ENCODE measurements around the gene HORMAD2. TPM values are rescaled to one million over a fixed set of nuclear protein-coding genes. Genes with fewer than 3 reads are reported as not detected.

Gene HORMAD2
- total and polyA plus RNA-seq, 3 experiments from 2014 or later = not detected

- Mint-ChIP-seq H3K36me3 (no peaks in the 10 kb centered on the region), H3K27me3 (no peaks in the 10 kb centered on the region), H3K4me3 (peak overlapping the region in 6 of 7 donors; percentile 12 to 83 (median 77)), H3K9me3 (no peaks in the 10 kb centered on the region), H3K4me1 (peaks cover 47 to 57% (median 54%) of the 10 kb centered on the region in 3 donors), H3K27ac (peak overlapping the region in 7 of 8 donors; percentile 81 to 98 (median 93))
- POLR2A ChIA-PET = no interaction called here
- no peaks in the 10 kb centered on the region for H3K9me3 ChIP-seq (ENCODE audit: low read length)
- H3K4me1 ChIP-seq (ENCODE audit: insufficient read depth, low read length) = peaks cover 38% of the 10 kb centered on the region
- no peaks in the 10 kb centered on the region for H3K36me3 ChIP-seq (ENCODE audit: insufficient read depth, low read length)
- no peak overlapping the region for H3K27ac ChIP-seq (ENCODE audit: low read depth, low read length)
- no peaks in the 10 kb centered on the region for H3K27me3 ChIP-seq (ENCODE audit: insufficient read depth, low read length, poor library complexity, severe bottlenecking)
- no peak overlapping the region for H3K4me3 ChIP-seq (ENCODE audit: low read length)
- CTCF ChIA-PET = no interaction called here
- no peak for DNase-seq
Measured at GRCh38 chr22:30219668-30220278, 139.5 kb downstream of the HORMAD2 start.

DNA sequence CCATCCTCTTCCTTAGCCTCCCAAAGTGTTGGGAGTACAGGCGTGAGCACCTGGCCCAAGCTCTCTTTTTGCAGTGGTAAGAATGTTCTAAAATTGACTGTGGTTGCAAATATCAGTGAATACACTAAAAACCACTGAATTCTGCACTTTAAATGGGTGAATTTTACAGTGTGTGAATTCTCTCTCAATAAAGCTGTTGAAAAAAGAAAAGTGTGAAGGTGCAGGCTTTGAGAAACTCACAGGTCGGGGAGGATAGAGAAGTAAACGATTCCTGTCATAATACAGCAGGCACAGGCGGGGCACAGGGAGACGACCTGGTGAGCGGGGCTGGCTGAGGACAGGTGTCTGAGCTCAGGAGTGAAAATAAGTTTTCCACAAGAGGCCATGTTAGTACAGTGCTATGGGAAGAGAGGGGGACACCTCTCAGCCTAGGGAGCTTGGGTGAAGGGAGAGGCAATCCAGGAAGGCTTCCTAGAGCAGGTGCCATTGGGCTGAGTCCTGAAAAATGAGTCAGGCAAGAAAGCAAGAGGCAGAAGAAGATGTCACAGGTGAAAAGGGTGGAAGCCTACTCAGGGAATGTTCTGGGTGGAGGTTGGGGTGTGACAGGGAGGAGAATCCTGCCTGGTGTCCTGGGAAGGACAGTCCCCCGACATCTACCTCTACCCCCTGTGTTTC, 140.2 kb downstream of the HORMAD2 start:
- no peak for DNase-seq
- Histone ChIP-seq H3K27me3 (ENCODE audit: insufficient read depth, low read length, poor library complexity, severe bottlenecking) (no peaks in the 10 kb centered on the region), H3K9me3 (ENCODE audit: low read length) (no peaks in the 10 kb centered on the region), H3K4me1 (ENCODE audit: insufficient read depth, low read length) (peaks cover 43% of the 10 kb centered on the region), H3K27ac (ENCODE audit: low read depth, low read length) (peak overlapping the region; percentile 14), H3K4me3 (ENCODE audit: low read length) (peak overlapping the region; percentile 49), H3K36me3 (ENCODE audit: insufficient read depth, low read length) (no peaks in the 10 kb centered on the region)
- peak overlapping the region in 6 of 7 donors; percentile 70 to 89 (median 80) for H3K4me3 Mint-ChIP-seq
- peak overlapping the region; percentile 75 to 98 (median 92) for H3K27ac Mint-ChIP-seq
- no peaks in the 10 kb centered on the region for H3K36me3 Mint-ChIP-seq
- ChIA-PET POLR2A (no interaction called here), CTCF (no interaction called here)
- peaks cover 53 to 61% (median 61%) of the 10 kb centered on the region in 3 donors for H3K4me1 Mint-ChIP-seq
- no peaks in the 10 kb centered on the region for H3K27me3 Mint-ChIP-seq
- H3K9me3 Mint-ChIP-seq = no peaks in the 10 kb centered on the region

- peak overlapping the region; percentile 14 for H3K27ac ChIP-seq (ENCODE audit: low read depth, low read length)
- ChIA-PET CTCF (no interaction called here), POLR2A (interaction anchor here (0.5 kb wide), 1 partner anchor 136 kb away, joined by 3 read pairs; the partner anchor contains the start of genes CCDC157 and SF3A1)
- no peaks in the 10 kb centered on the region for H3K27me3 Mint-ChIP-seq
- peaks cover 48% of the 10 kb centered on the region for H3K4me1 ChIP-seq (ENCODE audit: insufficient read depth, low read length)
- no peaks in the 10 kb centered on the region for H3K36me3 ChIP-seq (ENCODE audit: insufficient read depth, low read length)
- H3K36me3 Mint-ChIP-seq = no peaks in the 10 kb centered on the region
- no peaks in the 10 kb centered on the region for H3K9me3 Mint-ChIP-seq
- no peaks in the 10 kb centered on the region for H3K27me3 ChIP-seq (ENCODE audit: insufficient read depth, low read length, poor library complexity, severe bottlenecking)
- H3K4me3 ChIP-seq (ENCODE audit: low read length) = peak overlapping the region; percentile 49
- peak overlapping the region; percentile 15 to 89 (median 78) for H3K4me3 Mint-ChIP-seq
- H3K9me3 ChIP-seq (ENCODE audit: low read length) = no peaks in the 10 kb centered on the region
- H3K4me1 Mint-ChIP-seq = peaks cover 60 to 68% (median 66%) of the 10 kb centered on the region in 3 donors
- H3K27ac Mint-ChIP-seq = peak overlapping the region; percentile 75 to 98 (median 92)
- DNase-seq = peak; percentile 31 to 77 (median 63)
Measured at GRCh38 chr22:30221121-30221992, 141.1 kb downstream of the HORMAD2 start.

DNA sequence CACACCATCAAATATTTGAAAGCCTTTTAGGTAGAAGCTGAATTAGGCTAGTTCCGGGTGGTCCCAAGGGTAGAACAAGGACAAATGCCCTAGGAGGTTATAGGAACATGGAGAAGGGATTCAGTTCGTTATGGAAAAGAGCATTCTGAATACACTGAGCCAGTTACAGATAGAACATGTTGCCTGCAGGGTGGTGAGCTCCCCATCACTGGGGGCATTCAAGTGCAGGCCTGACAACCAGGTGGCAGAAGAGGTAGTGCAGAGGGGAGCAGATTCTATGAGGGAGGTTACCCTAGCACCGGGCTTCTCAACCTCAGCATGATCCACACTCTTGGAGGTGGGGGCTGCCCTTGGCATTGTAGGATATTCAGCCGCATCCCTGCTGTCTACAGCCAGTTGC, 142.1 kb downstream of the HORMAD2 start:
- H3K27ac Mint-ChIP-seq = peak overlapping the region in 5 of 8 donors; percentile 17 to 87 (median 77)
- H3K4me3 Mint-ChIP-seq = peak overlapping the region in 1 of 7 donors; percentile 5
- no peak for DNase-seq
- CTCF ChIA-PET = no interaction called here
- H3K36me3 ChIP-seq (ENCODE audit: insufficient read depth, low read length) = no peaks in the 10 kb centered on the region
- H3K4me1 ChIP-seq (ENCODE audit: insufficient read depth, low read length) = peaks cover 48% of the 10 kb centered on the region
- no peaks in the 10 kb centered on the region for H3K27me3 ChIP-seq (ENCODE audit: insufficient read depth, low read length, poor library complexity, severe bottlenecking)
- no peak overlapping the region for H3K4me3 ChIP-seq (ENCODE audit: low read length)
- no peaks in the 10 kb centered on the region for H3K27me3 Mint-ChIP-seq
- H3K9me3 ChIP-seq (ENCODE audit: low read length) = no peaks in the 10 kb centered on the region
- no peaks in the 10 kb centered on the region for H3K9me3 Mint-ChIP-seq
- H3K27ac ChIP-seq (ENCODE audit: low read depth, low read length) = no peak overlapping the region
- H3K36me3 Mint-ChIP-seq = no peaks in the 10 kb centered on the region
- peaks cover 63 to 70% (median 66%) of the 10 kb centered on the region in 3 donors for H3K4me1 Mint-ChIP-seq
- POLR2A ChIA-PET = no interaction called here

GRCh38 chr22:30223303-30223702, 143.0 kb downstream of the HORMAD2 start:
- no peaks in the 10 kb centered on the region for H3K9me3 ChIP-seq (ENCODE audit: low read length)
- POLR2A ChIA-PET = no interaction called here
- no peak overlapping the region for H3K27ac ChIP-seq (ENCODE audit: low read depth, low read length)
- DNase-seq = no peak
- CTCF ChIA-PET = no interaction called here
- H3K4me1 ChIP-seq (ENCODE audit: insufficient read depth, low read length) = peaks cover 55% of the 10 kb centered on the region
- no peaks in the 10 kb centered on the region for H3K36me3 ChIP-seq (ENCODE audit: insufficient read depth, low read length)
- Mint-ChIP-seq H3K27me3 (no peaks in the 10 kb centered on the region), H3K4me1 (peaks cover 70 to 79% (median 74%) of the 10 kb centered on the region in 3 donors), H3K9me3 (no peaks in the 10 kb centered on the region), H3K27ac (peak overlapping the region in 5 of 8 donors; percentile 11 to 87 (median 76)), H3K36me3 (peaks cover 0 to 1% (median 0%) of the 10 kb centered on the region in 3 donors), H3K4me3 (no peak overlapping the region)
- no peak overlapping the region for H3K4me3 ChIP-seq (ENCODE audit: low read length)
- no peaks in the 10 kb centered on the region for H3K27me3 ChIP-seq (ENCODE audit: insufficient read depth, low read length, poor library complexity, severe bottlenecking)

- no peaks in the 10 kb centered on the region for H3K27me3 ChIP-seq (ENCODE audit: insufficient read depth, low read length, poor library complexity, severe bottlenecking)
- ChIA-PET CTCF (interaction anchor here (2.1 kb wide), 1 partner anchor 31 kb away, joined by 6 read pairs; no protein-coding TSS in a partner anchor), POLR2A (no interaction called here)
- H3K4me1 Mint-ChIP-seq = peaks cover 71 to 75% (median 73%) of the 10 kb centered on the region in 3 donors
- no peaks in the 10 kb centered on the region for H3K27me3 Mint-ChIP-seq
- no peaks in the 10 kb centered on the region for H3K9me3 ChIP-seq (ENCODE audit: low read length)
- H3K4me3 Mint-ChIP-seq = no peak overlapping the region
- peaks cover 52% of the 10 kb centered on the region for H3K4me1 ChIP-seq (ENCODE audit: insufficient read depth, low read length)
- peaks cover 0 to 1% (median 0%) of the 10 kb centered on the region in 3 donors for H3K36me3 Mint-ChIP-seq
- H3K9me3 Mint-ChIP-seq = no peaks in the 10 kb centered on the region
- H3K36me3 ChIP-seq (ENCODE audit: insufficient read depth, low read length) = no peaks in the 10 kb centered on the region
- no peak overlapping the region for H3K27ac ChIP-seq (ENCODE audit: low read depth, low read length)
- no peak for DNase-seq
- no peak overlapping the region for H3K4me3 ChIP-seq (ENCODE audit: low read length)
- peak overlapping the region in 5 of 8 donors; percentile 50 to 73 (median 64) for H3K27ac Mint-ChIP-seq
Measured at GRCh38 chr22:30224161-30224857, 144.0 kb downstream of the HORMAD2 start.

GRCh38 chr22:30225220-30225927, 145.1 kb downstream of the HORMAD2 start:
- no peak overlapping the region for H3K4me3 ChIP-seq (ENCODE audit: low read length)
- Mint-ChIP-seq H3K4me1 (peaks cover 60 to 65% (median 64%) of the 10 kb centered on the region in 3 donors), H3K27me3 (no peaks in the 10 kb centered on the region), H3K36me3 (peaks cover 0 to 1% (median 0%) of the 10 kb centered on the region in 3 donors), H3K4me3 (peak overlapping the region in 1 of 7 donors; percentile 35), H3K27ac (peak overlapping the region in 7 of 8 donors; percentile 15 to 79 (median 51)), H3K9me3 (no peaks in the 10 kb centered on the region)
- H3K27ac ChIP-seq (ENCODE audit: low read depth, low read length) = no peak overlapping the region
- peaks cover 42% of the 10 kb centered on the region for H3K4me1 ChIP-seq (ENCODE audit: insufficient read depth, low read length)
- H3K36me3 ChIP-seq (ENCODE audit: insufficient read depth, low read length) = no peaks in the 10 kb centered on the region
- CTCF ChIA-PET = interaction anchor here (2.1 kb wide), 1 partner anchor 30 kb away, joined by 6 read pairs; no protein-coding TSS in a partner anchor
- H3K9me3 ChIP-seq (ENCODE audit: low read length) = no peaks in the 10 kb centered on the region
- no peaks in the 10 kb centered on the region for H3K27me3 ChIP-seq (ENCODE audit: insufficient read depth, low read length, poor library complexity, severe bottlenecking)
- no peak for DNase-seq
- POLR2A ChIA-PET = no interaction called here

All from CD8-positive, alpha-beta memory T cell (primary cell).